NCI-H1092 treated with DMSO at 0.1 percent for 48 hours (cell line): ENCODE measurements around the gene GRB10.
"Not testable (repeated sequence)": the region's sequence is repeated elsewhere in the genome, so short reads cannot be mapped to it uniquely, and the experiment has no call there.

ENCODE experiments used
- DNase-seq: peaks from one replicate; lab custom pipeline; 2025; lab: John Stamatoyannopoulos, UW

GRB10 gene

DNA sequence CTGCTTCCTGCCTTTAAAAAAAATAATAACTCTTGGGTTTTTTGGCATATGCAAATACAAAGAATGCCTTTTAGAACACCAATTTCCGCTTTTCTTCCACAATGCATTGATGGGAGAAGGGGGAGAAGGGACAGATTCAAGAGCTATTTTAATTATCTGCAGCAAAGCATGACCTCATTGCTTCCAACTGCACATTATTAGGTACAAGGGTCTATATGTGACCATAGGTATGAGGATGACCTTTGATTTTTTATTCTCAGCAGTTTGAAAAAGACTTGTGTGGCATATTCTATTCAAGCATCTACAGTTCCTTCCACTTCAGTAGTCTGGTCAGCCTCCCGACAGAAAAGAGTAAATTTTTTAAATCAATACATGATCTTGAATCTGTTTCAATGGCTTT, 39.7 kb downstream of the GRB10 start:
- DNase-seq = no peak

GRCh38 chr7:50742401-50742800, 40.3 kb downstream of the GRB10 start:
- DNase-seq = no peak

DNA sequence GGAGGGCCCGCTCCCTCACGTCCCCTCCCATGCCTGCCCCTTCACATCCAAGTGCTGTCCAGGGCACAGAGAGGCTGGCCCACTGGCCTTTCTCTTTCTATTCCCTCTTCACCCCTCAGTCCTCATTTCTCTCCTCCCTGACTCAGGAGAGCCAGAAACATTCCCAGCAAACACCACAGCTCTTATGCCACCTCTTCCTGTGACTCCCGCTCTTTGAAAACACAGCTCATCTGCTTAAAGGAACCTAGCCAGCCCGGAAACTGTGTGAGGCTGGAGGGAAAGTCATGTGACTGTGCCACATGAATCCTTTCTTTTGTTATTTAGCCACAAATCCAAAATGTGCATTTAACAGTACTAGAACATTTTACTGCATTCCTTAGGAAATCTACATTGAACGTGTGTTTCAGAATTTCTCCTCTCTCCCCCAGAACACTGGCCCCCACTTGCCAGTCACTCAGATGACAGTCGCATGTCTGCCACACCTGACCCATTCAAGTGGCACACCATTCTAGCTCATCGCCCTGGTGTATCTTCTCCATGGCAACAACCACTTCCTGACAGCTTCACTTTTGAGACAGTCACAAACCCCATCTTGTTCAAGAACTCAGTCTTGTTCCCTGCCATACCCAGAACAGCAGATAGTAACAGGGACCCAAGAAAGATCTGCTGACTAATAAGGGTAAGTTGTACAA, 42.8 kb downstream of the GRB10 start:
- no peak for DNase-seq

DNA sequence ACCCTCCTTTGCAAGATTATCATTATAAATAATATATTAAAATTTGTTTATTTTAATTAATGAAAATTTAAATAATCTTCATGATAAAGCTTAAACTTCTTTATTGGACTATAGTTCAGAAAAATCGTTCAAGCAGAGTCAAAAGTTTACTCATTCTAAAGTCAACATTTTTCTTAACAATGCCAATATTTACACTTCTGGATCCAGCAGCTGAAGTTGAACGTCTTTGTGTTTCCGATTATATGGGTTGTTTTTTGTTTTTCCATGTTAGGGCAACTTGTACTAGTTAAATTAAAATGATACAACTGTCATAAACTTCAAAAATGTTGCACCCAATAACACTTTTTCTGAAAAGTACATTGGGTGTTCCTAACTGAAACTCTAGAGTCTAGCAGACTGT, 43.8 kb downstream of the GRB10 start:
- no peak for DNase-seq

DNA sequence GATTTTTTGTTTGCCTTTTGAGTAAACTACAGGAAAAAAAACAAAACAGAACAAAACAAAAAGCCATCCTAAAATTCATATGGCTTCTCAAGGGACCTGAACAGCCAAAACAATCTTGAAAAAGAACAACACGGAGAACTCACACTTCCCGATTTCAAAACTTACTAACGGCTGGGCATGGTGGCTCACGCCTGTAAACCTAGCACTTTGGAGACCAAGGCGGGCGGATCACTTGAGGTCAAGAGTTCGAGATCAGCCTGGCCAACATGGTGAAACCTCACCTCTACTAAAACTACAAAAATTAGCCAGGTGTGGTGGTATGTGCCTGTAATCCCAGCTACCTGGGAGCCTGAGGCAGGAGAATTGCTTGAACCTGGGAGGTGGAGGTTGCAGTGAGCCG, 46.9 kb downstream of the GRB10 start:
- not testable (repeated sequence) for DNase-seq

GRCh38 chr7:50735333-50735732, 47.4 kb downstream of the GRB10 start:
- DNase-seq = no peak

GRCh38 chr7:50734246-50734645, 48.5 kb downstream of the GRB10 start:
- no peak for DNase-seq

DNA sequence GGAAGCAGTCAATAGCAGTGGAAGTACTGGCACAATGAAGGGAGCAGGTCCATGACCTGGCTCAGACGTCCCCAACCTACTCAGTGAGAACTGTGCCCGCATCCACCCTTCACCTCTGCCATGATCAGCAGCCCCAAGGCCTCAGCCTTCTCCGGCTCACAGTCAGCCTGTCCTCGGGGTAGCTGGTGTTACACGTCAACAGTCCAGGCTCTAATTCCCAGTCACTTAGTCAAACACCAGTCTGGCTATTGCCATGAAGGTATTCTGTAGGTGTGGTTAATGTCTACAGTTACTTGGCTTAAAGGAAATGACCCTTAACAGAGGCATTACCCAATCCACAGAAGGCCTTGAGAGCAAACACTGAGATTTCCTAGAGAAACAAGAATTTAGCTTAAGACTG, 49.1 kb downstream of the GRB10 start:
- no peak for DNase-seq

DNA sequence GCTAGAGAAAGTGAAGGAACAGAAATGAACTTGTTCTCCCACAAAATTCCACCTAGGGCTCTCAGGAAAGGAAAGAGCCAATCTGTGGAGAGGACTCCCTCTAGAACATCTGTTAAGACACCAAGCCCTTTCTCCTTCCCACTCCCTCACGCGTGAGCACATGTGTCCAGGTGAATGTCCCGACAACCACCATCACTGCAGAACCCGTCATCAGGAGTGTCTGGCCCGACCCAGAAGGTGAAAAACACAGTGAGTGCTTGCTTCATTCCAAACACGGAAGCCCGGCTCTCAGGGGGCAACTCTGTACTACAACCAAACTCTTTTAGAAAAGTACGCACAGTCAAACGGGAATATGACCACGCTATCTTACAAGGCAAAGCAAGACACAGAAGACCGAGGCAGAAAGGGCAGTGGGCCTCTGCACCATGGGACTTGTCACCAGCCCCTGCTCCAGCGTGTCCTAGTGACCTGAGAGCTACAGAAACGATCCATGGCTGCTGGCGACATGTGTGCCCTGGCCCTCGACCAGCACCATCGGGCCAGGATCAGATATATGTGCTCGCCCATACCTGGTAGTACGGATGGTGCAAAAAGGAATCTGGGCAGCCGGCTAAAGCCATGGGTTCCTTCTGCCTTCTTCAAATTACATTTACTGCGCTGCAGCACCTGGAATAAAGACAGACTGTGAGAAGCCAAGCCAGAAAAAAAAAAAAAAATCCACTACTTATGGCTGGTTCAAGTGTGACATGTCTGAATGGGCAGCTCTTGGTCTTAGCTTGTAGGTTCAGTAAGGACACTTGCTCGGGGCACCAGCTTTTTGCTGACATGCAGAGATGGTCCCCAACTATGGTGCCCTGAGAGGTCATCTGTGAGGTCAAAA, 50.8 kb downstream of the GRB10 start:
- no peak for DNase-seq

DNA sequence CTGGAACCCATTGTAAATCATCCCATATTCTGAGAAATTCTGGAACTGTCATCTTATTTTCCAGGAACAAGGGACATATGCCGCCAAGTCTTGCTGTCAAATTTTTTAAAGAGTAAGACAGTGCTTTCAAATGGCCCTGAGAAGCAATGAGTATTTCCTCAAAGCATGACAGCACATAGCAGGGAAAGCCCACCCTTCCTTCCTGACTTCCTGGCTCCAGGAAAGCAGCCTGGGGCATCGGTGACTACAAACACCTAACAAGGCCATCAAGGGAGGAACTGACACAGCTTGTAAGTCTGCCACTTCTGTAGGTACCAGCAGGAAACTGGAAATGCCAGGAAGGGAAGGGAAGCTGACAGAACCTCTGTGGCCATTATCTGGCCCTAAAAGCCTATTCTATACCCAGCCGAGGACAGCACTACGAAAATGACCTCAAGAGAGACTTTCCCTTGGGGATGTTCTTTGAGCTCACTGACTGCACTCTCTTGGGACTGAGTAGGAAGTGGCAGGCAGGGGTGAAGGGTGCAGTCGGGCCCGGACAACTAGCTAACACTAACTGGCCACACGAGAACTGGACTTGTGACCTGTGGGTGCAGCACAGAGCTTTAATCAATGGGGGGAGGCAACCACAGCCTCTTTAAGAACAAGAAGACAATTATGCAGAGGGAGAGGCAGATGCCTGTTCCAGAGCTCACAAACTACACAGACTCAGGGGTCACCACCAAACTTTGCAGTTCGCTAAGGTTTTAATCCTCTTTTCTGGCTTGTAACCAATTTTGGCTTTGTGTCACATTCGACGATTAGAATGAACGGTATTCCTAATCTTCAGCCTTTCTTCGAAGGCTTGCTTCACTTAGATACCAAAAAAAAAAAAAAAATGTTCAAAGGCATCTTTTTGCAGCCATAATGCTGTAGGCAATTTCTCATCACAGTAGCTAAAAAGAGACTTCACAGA, 52.0 kb downstream of the GRB10 start:
- DNase-seq = no peak

DNA sequence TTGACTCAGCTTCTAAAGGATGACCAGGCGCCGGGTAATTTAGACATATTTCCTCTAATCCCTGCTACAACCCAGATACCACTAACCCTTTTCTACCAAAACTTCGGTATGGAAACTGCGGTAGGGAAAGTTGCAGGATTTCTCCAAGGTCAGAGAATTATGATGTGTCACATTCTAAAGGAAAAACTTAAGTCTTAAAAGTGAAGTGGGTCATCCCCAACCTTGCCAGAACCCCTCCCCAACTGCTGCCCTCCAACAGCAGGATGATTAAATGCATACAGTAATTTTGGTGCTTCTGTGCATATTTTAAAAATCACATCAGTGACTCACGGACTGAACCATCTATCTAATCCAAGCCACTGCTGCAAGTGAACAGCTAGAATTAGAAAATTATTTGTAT, 52.7 kb downstream of the GRB10 start:
- DNase-seq = no peak

DNA sequence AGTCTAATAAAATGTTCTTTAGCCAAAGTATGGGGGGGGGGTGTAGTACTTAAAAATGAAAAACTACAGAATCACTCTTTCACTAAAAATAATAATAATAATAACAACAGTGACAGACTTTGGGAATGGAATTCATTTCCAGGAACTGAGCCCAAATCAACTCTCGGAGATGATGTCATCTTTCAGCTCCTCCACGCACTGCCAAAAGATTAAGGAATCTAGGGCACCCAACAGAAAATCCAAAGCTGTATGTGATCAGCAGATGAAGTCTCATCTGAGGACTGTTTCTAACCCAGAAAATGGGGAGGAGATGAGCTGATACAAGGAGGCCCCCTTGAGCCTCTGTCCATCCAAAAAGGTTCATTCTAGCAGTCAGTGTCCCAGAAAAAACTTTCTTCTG, 54.5 kb downstream of the GRB10 start:
- DNase-seq = no peak

GRCh38 chr7:50727711-50728110, 55.0 kb downstream of the GRB10 start:
- DNase-seq = no peak

DNA sequence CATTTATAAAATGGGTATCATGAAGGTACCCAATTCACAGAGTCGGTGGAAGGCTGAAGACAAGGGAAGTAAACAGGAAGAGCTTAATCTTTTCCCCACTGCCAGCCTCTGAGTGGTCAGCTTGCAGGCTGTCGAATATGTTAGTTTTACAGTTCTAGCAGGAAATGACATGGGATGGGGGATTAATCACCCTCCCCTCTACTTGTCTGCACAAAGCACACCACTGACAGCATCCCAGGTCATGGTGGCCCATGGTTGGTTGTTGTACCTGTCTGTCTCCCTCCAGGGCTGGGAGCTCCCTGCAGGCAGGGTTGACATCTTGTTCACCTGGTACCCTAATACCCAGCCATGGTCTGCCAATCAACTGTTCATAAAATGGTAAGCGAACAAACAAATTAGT, 55.6 kb downstream of the GRB10 start:
- DNase-seq = no peak

GRCh38 chr7:50725774-50726173, 56.9 kb downstream of the GRB10 start:
- DNase-seq = no peak

DNA sequence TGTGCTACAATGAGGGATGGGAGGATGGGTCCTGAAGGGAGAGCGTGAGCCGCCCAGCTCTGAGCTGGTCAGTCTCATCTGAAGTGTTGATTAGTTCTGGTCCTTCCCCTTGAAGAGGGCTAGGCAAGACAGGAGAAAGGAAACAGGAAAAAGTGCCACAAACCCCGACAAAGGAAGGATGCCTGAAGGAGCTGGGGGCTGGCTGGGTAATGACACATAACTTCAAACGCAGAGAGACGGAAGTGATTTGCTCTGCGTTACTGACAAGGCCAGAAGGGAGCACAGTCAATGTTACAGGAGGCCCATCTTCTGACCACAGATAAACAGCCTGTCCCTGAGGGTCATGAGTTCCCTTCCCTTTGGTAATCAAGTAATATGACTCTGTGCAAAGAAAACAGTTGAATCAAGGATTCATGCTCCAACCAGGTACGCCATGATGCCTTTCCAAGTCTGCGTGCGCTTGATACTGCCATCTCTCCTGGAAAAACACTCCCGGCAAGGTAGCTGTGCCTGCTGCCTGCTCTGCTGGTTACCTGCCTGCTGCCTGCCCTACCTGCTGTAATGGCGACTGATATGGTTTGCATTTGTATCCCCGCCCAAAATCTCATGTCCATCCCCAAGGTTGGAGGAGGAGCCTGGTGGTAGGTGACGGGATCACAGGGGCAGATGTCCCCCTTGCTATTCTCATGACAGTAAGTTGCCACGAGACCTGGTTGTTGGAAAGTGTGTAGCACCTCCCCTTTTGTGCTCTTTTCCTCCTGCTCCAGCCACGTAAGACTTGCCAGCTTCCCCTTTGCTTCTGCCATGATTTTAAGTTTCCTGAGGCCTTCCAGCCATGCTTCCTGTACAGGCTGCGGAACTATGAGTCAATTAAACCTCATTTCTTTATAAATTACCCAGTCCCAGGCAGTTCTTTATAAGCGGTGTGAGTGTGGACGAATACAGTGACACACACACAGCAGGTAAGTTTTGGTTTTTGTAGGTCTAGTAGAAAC, 57.9 kb downstream of the GRB10 start:
- no peak for DNase-seq

DNA sequence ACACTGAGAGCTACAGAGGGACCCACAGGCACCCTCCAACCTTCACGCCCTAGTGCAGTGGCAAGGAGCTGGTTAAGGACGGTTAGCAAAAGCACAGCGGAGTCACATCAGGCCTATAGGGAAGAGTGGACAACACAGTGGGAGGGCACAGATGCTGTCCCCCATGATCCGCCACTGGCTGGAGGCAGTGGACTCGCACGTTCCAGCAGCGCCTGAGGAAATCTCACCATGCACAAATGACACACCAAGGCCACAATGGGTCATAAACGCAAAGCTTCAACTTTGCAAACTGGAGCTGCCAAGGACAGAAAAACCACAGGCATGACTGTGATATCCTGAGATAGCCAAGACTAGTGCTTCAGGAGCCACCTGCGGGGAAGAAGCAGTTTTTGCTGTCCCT, 58.8 kb downstream of the GRB10 start:
- DNase-seq = no peak

DNA sequence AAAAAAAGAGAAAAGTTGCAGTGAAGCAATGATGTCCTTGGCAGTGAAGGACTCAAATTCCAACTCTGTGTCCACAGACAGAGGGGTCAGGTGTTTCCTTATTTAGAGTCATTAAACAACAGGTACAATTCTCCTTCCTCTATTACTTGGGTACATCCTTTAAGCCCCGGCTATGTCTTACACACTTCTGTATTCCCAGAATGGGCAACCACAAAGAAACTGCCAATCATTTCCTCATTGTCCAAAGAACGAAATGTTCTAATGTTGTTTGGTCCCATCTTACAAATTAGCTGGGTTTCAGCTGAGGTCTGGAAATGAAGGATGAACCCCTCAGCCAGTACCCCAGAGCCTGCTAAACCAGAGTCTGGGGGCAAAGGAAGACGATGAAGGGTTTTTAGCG, 59.5 kb downstream of the GRB10 start:
- DNase-seq = no peak

DNA sequence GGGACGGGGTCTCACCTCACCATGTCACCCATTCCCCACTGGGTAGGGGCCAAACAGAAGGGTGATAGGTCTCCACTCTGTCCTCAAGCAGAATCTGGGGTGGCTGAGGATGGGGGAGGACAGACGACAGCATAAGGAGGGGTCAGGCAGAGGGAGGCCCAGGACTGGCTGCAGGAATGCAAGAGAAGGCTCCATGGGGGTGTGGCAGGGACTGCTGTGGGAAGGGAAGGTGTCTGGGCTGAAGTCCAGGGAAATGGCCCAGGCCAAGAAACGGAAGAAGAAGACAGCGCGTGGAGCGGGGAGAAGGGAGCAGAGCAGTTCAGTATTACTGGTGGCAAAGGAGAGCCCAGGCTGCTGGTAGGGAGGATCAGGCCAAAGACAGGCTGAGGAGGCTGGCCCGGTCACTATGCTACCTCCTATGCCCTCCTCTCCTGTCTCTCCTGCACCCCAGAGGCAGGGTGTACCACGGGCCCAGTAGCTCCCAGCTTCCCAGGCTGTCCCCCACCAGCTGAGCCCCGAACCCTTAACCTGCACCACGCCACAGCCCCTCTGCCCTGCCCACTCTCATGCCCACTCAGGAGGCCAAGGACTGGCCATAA, 60.9 kb downstream of the GRB10 start:
- no peak for DNase-seq

DNA sequence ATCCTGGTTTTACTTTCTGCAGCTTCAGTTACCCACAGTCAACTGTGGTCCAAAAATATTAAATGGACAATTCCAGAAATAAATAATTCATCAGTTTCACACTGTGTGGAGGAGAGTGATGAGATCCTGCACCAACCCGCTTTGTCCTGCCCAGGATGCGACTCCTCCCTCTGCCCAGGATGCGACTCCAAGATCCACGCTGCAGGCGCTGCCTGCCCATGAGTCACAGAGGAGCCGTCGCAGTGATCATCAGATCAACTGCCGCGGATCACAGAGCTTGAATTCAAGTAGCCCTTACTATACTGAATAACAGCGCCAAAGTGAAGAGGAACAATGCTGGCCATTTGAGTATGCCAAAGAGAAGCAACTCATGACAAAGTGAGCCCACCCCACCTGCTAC, 61.5 kb downstream of the GRB10 start:
- no peak for DNase-seq

- no peak for DNase-seq
Observed at GRCh38 chr7:50720295-50720694, 62.4 kb downstream of the GRB10 start.
